Ascending aorta (tissue), 2 donors: ENCODE measurements around the gene RALGAPA2. TPM values are rescaled to one million over a fixed set of nuclear protein-coding genes. Genes with fewer than 3 reads are reported as not detected.

Source experiments
- DNase-seq, 2 donors: peaks; one replicate each; pipeline ENCODE4 v3.0.0-alpha.2; 2019; ENCODE audit warnings: low spot score in 2 of 2
- H3K27ac ChIP-seq, 2 donors: fragments of 200-600 bp; sonication (generic); one replicate each; pipeline ENCODE4 v1.5.1; 2016 to 2017; ENCODE audit warnings: mild to moderate bottlenecking in 1 of 2
- H3K27me3 ChIP-seq: fragments of 200-600 bp; sonication (generic); one replicate; pipeline ENCODE4 v1.5.1; 2017
- H3K36me3 ChIP-seq, 2 donors: fragments of 200-600 bp; sonication (generic); one replicate each; pipeline ENCODE4 v1.5.1; 2016
- H3K4me1 ChIP-seq, 2 donors: fragments of 200-600 bp; sonication (generic); one replicate each; pipeline ENCODE4 v1.5.1; 2016 to 2017; ENCODE audit warnings: mild to moderate bottlenecking in 1 of 2
- H3K4me3 ChIP-seq, 2 donors: fragments of 200-600 bp; sonication (generic); one replicate each; pipeline ENCODE4 v1.5.1; 2016 to 2017; ENCODE audit warnings: mild to moderate bottlenecking in 1 of 2
- H3K9me3 ChIP-seq, 2 donors: fragments of 200-600 bp; sonication (generic); one replicate each; pipeline ENCODE4 v1.5.1; 2016
- CTCF ChIP-seq, 3 experiments: fragments of 200-600 bp in 2 of 3; fragments of 450-650 bp in 1 of 3; sonication (generic) in 2 of 3; IDR thresholded peaks; one replicate each; pipeline ENCODE4 v1.5.1; 2016 to 2019; ENCODE audit warnings: antibody characterized with exemption in 3 of 3, mild to moderate bottlenecking in 1 of 3, moderate library complexity in 1 of 3
- intact Hi-C: fragments of 100-400 bp; cut with DNase I; formaldehyde crosslinking; loops from one replicate; pipeline ENCODE4 v1.15.1; 2023
- total RNA-seq: library from RNA; depleted of rRNA; stranded (reverse); fragments of >200 nt; gene quantifications from one replicate; pipeline ENCODE4 v1.1.0, GENCODE V29; 2016

Gene RALGAPA2
- total RNA-seq, 1 donor from 2014 or later = 68.9 TPM

GRCh38 chr20:20488388-20488787 is 224.1 kb downstream of the RALGAPA2 start:
- intact Hi-C loops = no loop called here
- no peak for TF ChIP-seq CTCF (IDR thresholded peaks at IDR 0.05)
- H3K27me3 ChIP-seq = no peaks in the 10 kb centered on the region

GRCh38 chr20:20487811-20488210 is 224.6 kb downstream of the RALGAPA2 start:
- TF ChIP-seq CTCF (IDR thresholded peaks at IDR 0.05) = no peak
- H3K36me3 ChIP-seq = peaks cover 3 to 24% of the 10 kb centered on the region in 2 donors

More at GRCh38 chr20:20488388-20488787, 224.1 kb downstream of the RALGAPA2 start:
- Histone ChIP-seq H3K36me3 (peaks cover 3 to 24% of the 10 kb centered on the region in 2 donors), H3K4me3 (no peak overlapping the region), H3K9me3 (no peaks in the 10 kb centered on the region), H3K27ac (no peak overlapping the region), H3K4me1 (no peaks in the 10 kb centered on the region)
- DNase-seq = no peak

GRCh38 chr20:20483328-20483727 is 229.1 kb downstream of the RALGAPA2 start:
- H3K4me1 ChIP-seq = no peaks in the 10 kb centered on the region
- DNase-seq = no peak
- intact Hi-C loops = no loop called here
- H3K4me3 ChIP-seq = no peak overlapping the region
- no peaks in the 10 kb centered on the region for H3K9me3 ChIP-seq
- no peak overlapping the region for H3K27ac ChIP-seq
- H3K36me3 ChIP-seq = peaks cover 0 to 13% of the 10 kb centered on the region in 2 donors
- H3K27me3 ChIP-seq = no peaks in the 10 kb centered on the region
- TF ChIP-seq CTCF (IDR thresholded peaks at IDR 0.05) = no peak

More at GRCh38 chr20:20487811-20488210, 224.6 kb downstream of the RALGAPA2 start:
- no peak for DNase-seq
- no peak overlapping the region for H3K27ac ChIP-seq
- no peaks in the 10 kb centered on the region for H3K4me1 ChIP-seq
- no peak overlapping the region for H3K4me3 ChIP-seq
- H3K9me3 ChIP-seq = no peaks in the 10 kb centered on the region
- intact Hi-C loops = no loop called here
- no peaks in the 10 kb centered on the region for H3K27me3 ChIP-seq

GRCh38 chr20:20482453-20482852 is 230.0 kb downstream of the RALGAPA2 start:
- intact Hi-C loops = no loop called here
- no peaks in the 10 kb centered on the region for H3K9me3 ChIP-seq

GRCh38 chr20:20480689-20481088 is 231.8 kb downstream of the RALGAPA2 start:
- Histone ChIP-seq H3K27me3 (no peaks in the 10 kb centered on the region), H3K36me3 (no peaks in the 10 kb centered on the region), H3K4me1 (no peaks in the 10 kb centered on the region), H3K4me3 (no peak overlapping the region), H3K27ac (no peak overlapping the region), H3K9me3 (no peaks in the 10 kb centered on the region)
- DNase-seq = no peak
- TF ChIP-seq CTCF (IDR thresholded peaks at IDR 0.05) = no peak
- intact Hi-C loops = no loop called here

More at GRCh38 chr20:20482453-20482852, 230.0 kb downstream of the RALGAPA2 start:
- H3K27ac ChIP-seq = no peak overlapping the region
- no peak for TF ChIP-seq CTCF (IDR thresholded peaks at IDR 0.05)
- DNase-seq = no peak
- H3K36me3 ChIP-seq = peaks cover 0 to 6% of the 10 kb centered on the region in 2 donors
- H3K4me3 ChIP-seq = no peak overlapping the region
- H3K4me1 ChIP-seq = no peaks in the 10 kb centered on the region
- no peaks in the 10 kb centered on the region for H3K27me3 ChIP-seq

- Histone ChIP-seq H3K9me3 (no peaks in the 10 kb centered on the region), H3K27ac (no peak overlapping the region), H3K4me3 (no peak overlapping the region), H3K36me3 (no peaks in the 10 kb centered on the region), H3K4me1 (no peaks in the 10 kb centered on the region), H3K27me3 (no peaks in the 10 kb centered on the region)
- DNase-seq = no peak
- TF ChIP-seq CTCF (IDR thresholded peaks at IDR 0.05) = no peak
- intact Hi-C loops = no loop called here
Measured at GRCh38 chr20:20480126-20480525, 232.3 kb downstream of the RALGAPA2 start.
